Measurements from ENCODE around the gene CBX1. TPM values are rescaled to one million over a fixed set of nuclear protein-coding genes. Genes with fewer than 3 reads are reported as not detected.

Gene CBX1
- polyA plus RNA-seq (2011; rRNA removed) (20.7 and 40.4 TPM in 2 replicates), polyA minus RNA-seq (2011; rRNA and poly(A)+ RNA removed) (7.6 and 7.8 TPM in 2 replicates)

- DNase-seq (ENCODE audit: low read depth), result peak; percentile 65
- H3K27me3 ChIP-seq (ENCODE audit: control insufficient read depth, insufficient read depth, low read length), result no peaks in the 10 kb centered on the region
- CTCF ChIA-PET, result interaction anchor here (1.1 to 5.7 kb wide), 4 partner anchors 17 to 122 kb away, joined by 4 to 26 read pairs (median 4); no protein-coding TSS in a partner anchor
- TF ChIP-seq, protein P1, sequence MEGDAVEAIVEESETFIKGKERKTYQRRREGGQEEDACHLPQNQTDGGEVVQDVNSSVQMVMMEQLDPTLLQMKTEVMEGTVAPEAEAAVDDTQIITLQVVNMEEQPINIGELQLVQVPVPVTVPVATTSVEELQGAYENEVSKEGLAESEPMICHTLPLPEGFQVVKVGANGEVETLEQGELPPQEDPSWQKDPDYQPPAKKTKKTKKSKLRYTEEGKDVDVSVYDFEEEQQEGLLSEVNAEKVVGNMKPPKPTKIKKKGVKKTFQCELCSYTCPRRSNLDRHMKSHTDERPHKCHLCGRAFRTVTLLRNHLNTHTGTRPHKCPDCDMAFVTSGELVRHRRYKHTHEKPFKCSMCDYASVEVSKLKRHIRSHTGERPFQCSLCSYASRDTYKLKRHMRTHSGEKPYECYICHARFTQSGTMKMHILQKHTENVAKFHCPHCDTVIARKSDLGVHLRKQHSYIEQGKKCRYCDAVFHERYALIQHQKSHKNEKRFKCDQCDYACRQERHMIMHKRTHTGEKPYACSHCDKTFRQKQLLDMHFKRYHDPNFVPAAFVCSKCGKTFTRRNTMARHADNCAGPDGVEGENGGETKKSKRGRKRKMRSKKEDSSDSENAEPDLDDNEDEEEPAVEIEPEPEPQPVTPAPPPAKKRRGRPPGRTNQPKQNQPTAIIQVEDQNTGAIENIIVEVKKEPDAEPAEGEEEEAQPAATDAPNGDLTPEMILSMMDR (IDR thresholded peaks at IDR 0.05; ENCODE audit: insufficient read depth, low read depth, low read length), result no peak
- H3K36me3 ChIP-seq (ENCODE audit: control insufficient read depth, insufficient read depth, low read length), result peaks cover 1% of the 10 kb centered on the region; the same call in 1 of the 2 replicates
- peak within 1 kb of the TSS; percentile 96 for H3K4me3 ChIP-seq (ENCODE audit: low read depth, low read length)
- POLR2A ChIA-PET, result interaction anchor here (0.6 to 1.0 kb wide), 2 partner anchors 47 to 1159 kb away, joined by 4 read pairs; no protein-coding TSS in a partner anchor
Observed at GRCh38 chr17:48101012-48101720, at the start of gene CBX1. TSS of gene CBX1 (minus strand) at chr17:48101478. CDS start at chr17:48077004, 24,474 bp downstream.

DNA sequence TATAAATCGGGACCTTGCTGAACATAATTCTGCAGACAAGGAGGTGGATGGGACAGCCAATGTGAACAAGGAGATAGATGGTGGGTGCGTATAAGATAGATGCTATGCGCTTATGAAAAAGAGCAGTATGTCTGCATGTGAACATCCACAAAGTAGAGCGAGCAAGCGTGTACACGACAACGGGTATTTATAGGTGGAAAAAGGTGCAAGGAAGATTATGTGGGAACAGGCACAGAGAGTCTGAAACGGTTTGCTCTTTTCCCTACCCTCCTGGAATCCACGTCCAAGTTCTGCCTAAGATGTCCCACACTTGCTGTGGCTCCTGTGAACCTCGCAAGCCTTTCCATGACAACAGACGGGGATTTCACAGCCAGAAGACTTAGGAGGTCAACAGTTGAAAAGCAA, 49.3 kb upstream of the CBX1 start:
- CTCF ChIA-PET, result no interaction called here
- POLR2A ChIA-PET, result no interaction called here
- no peaks in the 10 kb centered on the region for H3K36me3 ChIP-seq (ENCODE audit: control insufficient read depth, insufficient read depth, low read length)
- no peak overlapping the region for H3K4me3 ChIP-seq (ENCODE audit: low read depth, low read length)
- no peak for DNase-seq (ENCODE audit: low read depth)
- peaks cover 44% of the 10 kb centered on the region for H3K27me3 ChIP-seq (ENCODE audit: control insufficient read depth, insufficient read depth, low read length)
- TF ChIP-seq, protein P1 (IDR thresholded peaks at IDR 0.05; ENCODE audit: insufficient read depth, low read depth, low read length), result no peak

DNA sequence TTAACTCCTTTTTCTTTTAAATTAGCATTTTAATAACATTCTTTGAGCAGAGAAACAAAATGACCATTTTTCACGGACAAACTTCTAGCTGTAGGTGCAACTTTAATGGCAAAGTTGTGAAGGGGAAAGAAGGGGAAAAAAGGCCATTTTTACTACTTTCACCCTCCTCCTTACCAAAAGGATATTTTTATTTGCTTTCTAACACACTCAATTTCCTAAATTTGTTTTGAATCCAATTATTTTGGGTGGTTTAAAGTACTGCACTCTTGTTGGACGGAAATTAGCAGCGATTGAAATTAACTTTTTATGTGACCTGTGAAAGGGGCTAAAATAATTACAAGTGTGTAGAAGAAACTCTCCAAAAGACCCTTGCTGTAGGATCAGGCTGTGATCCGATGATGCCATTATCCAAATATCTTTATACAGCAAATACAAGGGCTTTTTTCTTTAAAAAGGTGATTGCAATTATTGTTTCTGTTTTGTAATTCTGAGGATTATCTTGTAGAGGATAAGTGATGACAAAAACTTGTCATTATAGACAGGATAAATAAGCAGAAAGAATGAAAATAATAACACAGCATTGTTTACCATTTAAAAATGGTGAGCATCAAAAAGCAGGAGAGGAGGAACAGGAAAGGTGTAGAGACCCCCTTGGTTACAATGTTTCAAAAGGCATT, 48.6 kb upstream of the CBX1 start:
- no peak for DNase-seq (ENCODE audit: low read depth)
- TF ChIP-seq, protein P1 (IDR thresholded peaks at IDR 0.05; ENCODE audit: insufficient read depth, low read depth, low read length), result no peak
- H3K36me3 ChIP-seq (ENCODE audit: control insufficient read depth, insufficient read depth, low read length), result no peaks in the 10 kb centered on the region
- H3K4me3 ChIP-seq (ENCODE audit: low read depth, low read length), result no peak overlapping the region
- CTCF ChIA-PET, result interaction anchor here (1.1 to 2.5 kb wide), 2 partner anchors 12 to 124 kb away, joined by 3 to 8 read pairs; no protein-coding TSS in a partner anchor
- POLR2A ChIA-PET, result interaction anchor here (0.5 to 0.7 kb wide), 2 partner anchors 102 to 474 kb away, joined by 3 read pairs; partner anchors contain the start of gene NFE2L1
- H3K27me3 ChIP-seq (ENCODE audit: control insufficient read depth, insufficient read depth, low read length), result peaks cover 45% of the 10 kb centered on the region

GRCh38 chr17:48148854-48149786, 47.8 kb upstream of the CBX1 start:
- TF ChIP-seq, protein P1 (IDR thresholded peaks at IDR 0.05; ENCODE audit: insufficient read depth, low read depth, low read length), result no peak
- no peaks in the 10 kb centered on the region for H3K36me3 ChIP-seq (ENCODE audit: control insufficient read depth, insufficient read depth, low read length)
- CTCF ChIA-PET, result interaction anchor here (0.7 to 2.5 kb wide), 3 partner anchors 11 to 447 kb away, joined by 3 to 8 read pairs (median 3); no protein-coding TSS in a partner anchor
- no peak for DNase-seq (ENCODE audit: low read depth)
- H3K27me3 ChIP-seq (ENCODE audit: control insufficient read depth, insufficient read depth, low read length), result peaks cover 45% of the 10 kb centered on the region
- POLR2A ChIA-PET, result interaction anchor here (0.5 to 0.7 kb wide), 2 partner anchors 117 to 475 kb away, joined by 3 read pairs; no protein-coding TSS in a partner anchor
- H3K4me3 ChIP-seq (ENCODE audit: low read depth, low read length), result no peak overlapping the region
